SK-N-SH (cell line): ENCODE measurements around the gene C12orf60. TPM values are rescaled to one million over a fixed set of nuclear protein-coding genes. Genes with fewer than 3 reads are reported as not detected.

Source experiments
- CTCF ChIA-PET: fragments of 300-600, 350-600 bp; formaldehyde crosslinking; extraction: SDS; loops from one replicate; lab custom pipeline; 2021; lab: Yijun Ruan, JAX
- POLR2A ChIA-PET: fragments of 350-600 bp; sonication (Branson Sonifier 250); formaldehyde crosslinking; extraction: SDS; loops from one replicate; lab custom pipeline; 2020; ENCODE audit warnings: antibody characterized with exemption, inconsistent platforms; lab: Yijun Ruan, JAX
- DNase-seq: peaks from one replicate; pipeline ENCODE4 v3.0.0; 2012
- H2AFZ ChIP-seq: fragments of 200-600 bp; sonication (generic); 2 replicates; pipeline ENCODE4 v1.8.1; 2016; ENCODE audit warnings: antibody characterized with exemption, mild to moderate bottlenecking, low read depth
- H3F3A ChIP-seq: fragments of 200-600 bp; sonication (generic); replicated peaks from 2 replicates; pipeline ENCODE3; 2016; ENCODE audit warnings: antibody characterized with exemption, mild to moderate bottlenecking; ENCODE audit not compliant: insufficient read depth
- H3K27ac ChIP-seq, 2 experiments: fragments of 200-500 bp in 1 of 2; fragments of 200-600 bp in 1 of 2; sonication (Bioruptor generic) in 1 of 2; sonication (generic), shearing (Covaris generic) in 1 of 2; 2 replicates each; pipeline versions ENCODE4 v1.5.1 to v1.6.1; 2014 to 2016; ENCODE audit warnings: low read depth in 2 of 2, inconsistent platforms in 1 of 2, low read length in 1 of 2, mild to moderate bottlenecking in 1 of 2, mixed read lengths in 1 of 2
- H3K27me3 ChIP-seq: fragments of 200-600 bp; sonication (generic), shearing (Covaris generic); 2 replicates; pipeline ENCODE4 v1.6.1; 2016; ENCODE audit warnings: mixed run types; ENCODE audit not compliant: insufficient read depth
- H3K36me3 ChIP-seq, 2 experiments: fragments of 200-500 bp in 1 of 2; fragments of 200-600 bp in 1 of 2; sonication (Bioruptor generic) in 1 of 2; sonication (generic) in 1 of 2; replicated peaks in 1 of 2; 2 replicates each; pipeline versions ENCODE3 to v1.5.1; 2014 to 2016; ENCODE audit warnings: low read length in 1 of 2, mild to moderate bottlenecking in 1 of 2; ENCODE audit not compliant: insufficient read depth in 2 of 2, control insufficient read depth in 1 of 2
- H3K4me1 ChIP-seq, 2 experiments: fragments of 200-500 bp in 1 of 2; fragments of 200-600 bp in 1 of 2; sonication (Bioruptor generic) in 1 of 2; sonication (generic), shearing (Covaris generic) in 1 of 2; 2 replicates each; pipeline versions ENCODE4 v1.5.1 to v1.6.1; 2014 to 2016; ENCODE audit warnings: low read depth in 1 of 2, low read length in 1 of 2, mixed run types in 1 of 2; ENCODE audit not compliant: insufficient read depth in 2 of 2, control insufficient read depth in 1 of 2
- H3K4me2 ChIP-seq: fragments of 200-600 bp; sonication (generic), shearing (Covaris generic); 2 replicates; pipeline ENCODE4 v1.6.1; 2017; ENCODE audit warnings: mixed run types
- H3K4me3 ChIP-seq, 2 experiments: fragments of 200-500 bp in 1 of 2; fragments of 200-600 bp in 1 of 2; sonication (Bioruptor generic) in 1 of 2; sonication (generic), shearing (Covaris generic) in 1 of 2; 2 replicates each; pipeline versions ENCODE4 v1.5.1 to v1.8.1; 2014 to 2016; ENCODE audit warnings: low read depth in 2 of 2, inconsistent platforms in 1 of 2, low read length in 1 of 2, mild to moderate bottlenecking in 1 of 2, mixed read lengths in 1 of 2, moderate library complexity in 1 of 2
- H3K79me2 ChIP-seq: fragments of 200-600 bp; sonication (generic); 2 replicates; pipeline ENCODE4 v1.8.1; 2017; ENCODE audit warnings: mild to moderate bottlenecking; ENCODE audit not compliant: insufficient read depth
- H3K9ac ChIP-seq: fragments of 200-600 bp; sonication (generic); 2 replicates; pipeline ENCODE4 v1.6.1; 2017; ENCODE audit warnings: mixed run types
- H3K9me2 ChIP-seq: fragments of 200-600 bp; sonication (generic); 2 replicates; pipeline ENCODE4 v1.6.1; 2017; ENCODE audit warnings: mixed run types
- H3K9me3 ChIP-seq: fragments of 200-600 bp; sonication (generic); 2 replicates; pipeline ENCODE4 v1.6.1; 2017; ENCODE audit warnings: mixed run types, mild to moderate bottlenecking, moderate library complexity
- H4K20me1 ChIP-seq: fragments of 200-600 bp; sonication (generic); 2 replicates; pipeline ENCODE4 v1.6.1; 2017; ENCODE audit warnings: mild to moderate bottlenecking, mixed run types; ENCODE audit not compliant: insufficient read depth
- CHD2 ChIP-seq: fragments of 150-350 bp; IDR thresholded peaks from 2 replicates; pipeline ENCODE4 v1.6.1; 2018; ENCODE audit warnings: low read length; ENCODE audit not compliant: partially characterized antibody
- EZH2phosphoT487 ChIP-seq: fragments of 200-600 bp; sonication (generic); IDR thresholded peaks from 2 replicates; pipeline ENCODE4 v1.6.1; 2017; ENCODE audit warnings: low read depth, mixed run types, mild to moderate bottlenecking, antibody characterized with exemption, moderate library complexity, borderline replicate concordance
- FOSL2 ChIP-seq: IDR thresholded peaks from 2 replicates; pipeline ENCODE4 v1.4.0; 2012; ENCODE audit warnings: low read depth, mild to moderate bottlenecking, moderate library complexity, borderline replicate concordance
- FOXJ3 ChIP-seq: sonication (generic); formaldehyde crosslinking; IDR thresholded peaks from 2 replicates; pipeline ENCODE4 v1.5.1; 2020; ENCODE audit warnings: mild to moderate bottlenecking, missing genetic modification reagents
- GABPA ChIP-seq: IDR thresholded peaks from 2 replicates; pipeline ENCODE4 v1.4.0; 2012; ENCODE audit warnings: low read depth, mild to moderate bottlenecking
- GATA2 ChIP-seq: sonication (generic); formaldehyde crosslinking; IDR thresholded peaks from 2 replicates; pipeline ENCODE4 v1.5.0; 2020; ENCODE audit warnings: mild to moderate bottlenecking, missing genetic modification reagents
- JUND ChIP-seq: IDR thresholded peaks from 2 replicates; pipeline ENCODE4 v1.4.0; 2012
- MEF2A ChIP-seq: IDR thresholded peaks from 2 replicates; pipeline ENCODE4 v1.4.0; 2012; ENCODE audit warnings: low read depth, borderline replicate concordance
- MXI1 ChIP-seq: IDR thresholded peaks from 2 replicates; pipeline ENCODE4 v1.6.1; 2012; ENCODE audit warnings: mild to moderate bottlenecking, low read depth, low read length, improper control_type of control experiment
- POLR2AphosphoS5 ChIP-seq: IDR thresholded peaks from 2 replicates; pipeline ENCODE4 v1.6.1; 2012; ENCODE audit warnings: low read depth, low read length
- RAD21 ChIP-seq: IDR thresholded peaks from 2 replicates; pipeline ENCODE4 v1.6.1; 2012; ENCODE audit warnings: mild to moderate bottlenecking, low read length
- RCOR1 ChIP-seq: fragments of 150-350 bp; IDR thresholded peaks from 2 replicates; pipeline ENCODE4 v1.6.1; 2017; ENCODE audit warnings: antibody characterized with exemption, low read length
- RFX5 ChIP-seq: IDR thresholded peaks from 2 replicates; pipeline ENCODE4 v1.6.1; 2012; ENCODE audit warnings: mild to moderate bottlenecking, improper control_type of control experiment, low read length
- RXRA ChIP-seq: IDR thresholded peaks from 2 replicates; pipeline ENCODE4 v1.4.0; 2012; ENCODE audit warnings: low read depth, mild to moderate bottlenecking, borderline replicate concordance
- SMC3 ChIP-seq: IDR thresholded peaks from 2 replicates; pipeline ENCODE4 v1.6.1; 2012; ENCODE audit warnings: low read depth, low read length, improper control_type of control experiment
- TCF12 ChIP-seq: IDR thresholded peaks from 2 replicates; pipeline ENCODE4 v1.4.0; 2012
- YY1 ChIP-seq: IDR thresholded peaks from 2 replicates; pipeline ENCODE4 v1.4.0; 2012; ENCODE audit warnings: low read depth, mild to moderate bottlenecking
- WGBS: methylation state at CpG from one replicate; pipeline ENCODE4 v1.1.6; 2017; ENCODE audit warnings: low lambda C conversion rate; 5-methylcytosine and 5-hydroxymethylcytosine counted together
- polyA plus RNA-seq, 3 experiments: library from polyadenylated mRNA; depleted of rRNA; stranded (reverse); fragments of >200 nt; gene quantifications; 2 replicates each; pipeline ENCODE4 v1.2.3, GENCODE V29; 2012
- TF ChIP-seq, protein P1 (sequence below): fragments of 150-350 bp; IDR thresholded peaks from 2 replicates; pipeline ENCODE4 v1.6.1; 2016; ENCODE audit warnings: mild to moderate bottlenecking, low read depth, low read length
- TF ChIP-seq, protein P2 (sequence below): IDR thresholded peaks from 2 replicates; pipeline ENCODE4 v1.4.0; 2012; ENCODE audit warnings: low read depth, borderline replicate concordance
- TF ChIP-seq, protein P3 (sequence below): fragments of 150-350 bp; IDR thresholded peaks from 2 replicates; pipeline ENCODE4 v1.6.1; 2017; ENCODE audit warnings: antibody characterized with exemption, low read length, low read depth, borderline replicate concordance
- TF ChIP-seq, protein P4 (sequence below): IDR thresholded peaks from 2 replicates; pipeline ENCODE4 v1.4.0; 2012; ENCODE audit warnings: low read depth
- TF ChIP-seq, protein P5 (sequence below): fragments of 200-600 bp; sonication (generic); IDR thresholded peaks from 2 replicates; pipeline ENCODE4 v1.6.1; 2017; ENCODE audit warnings: antibody characterized with exemption, mild to moderate bottlenecking, moderate library complexity
- TF ChIP-seq, protein P6 (sequence below): IDR thresholded peaks from 2 replicates; pipeline ENCODE4; 2012

Gene C12orf60
- polyA plus RNA-seq, 1 of the 3 experiments (the other 2 are of a cell fraction): 0.87 TPM

DNA sequence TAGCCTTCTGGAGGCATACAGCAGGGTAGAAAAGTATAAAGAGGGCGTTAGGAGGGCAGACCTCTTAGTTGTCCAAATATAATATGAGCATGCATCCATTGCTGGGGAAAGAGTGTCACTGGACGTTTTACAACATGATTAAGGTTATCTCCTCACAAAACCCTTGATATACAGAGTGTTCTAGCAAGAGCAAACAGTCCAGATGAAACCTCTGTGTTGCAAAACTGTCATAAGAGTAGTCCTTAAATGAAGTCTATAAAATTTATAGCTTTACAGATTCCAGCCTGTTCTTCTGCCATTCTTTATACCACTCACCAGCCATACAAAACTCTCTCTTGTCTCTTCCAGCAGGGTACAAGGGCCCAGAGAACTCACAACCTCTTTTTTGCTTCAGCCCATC lies 21.9 kb upstream of the C12orf60 start:
- CTCF ChIA-PET: interaction anchor here (2.7 kb wide), 1 partner anchor 12 kb away, joined by 16 read pairs; a partner anchor contains a TSS
- POLR2A ChIA-PET: no interaction called here

DNA sequence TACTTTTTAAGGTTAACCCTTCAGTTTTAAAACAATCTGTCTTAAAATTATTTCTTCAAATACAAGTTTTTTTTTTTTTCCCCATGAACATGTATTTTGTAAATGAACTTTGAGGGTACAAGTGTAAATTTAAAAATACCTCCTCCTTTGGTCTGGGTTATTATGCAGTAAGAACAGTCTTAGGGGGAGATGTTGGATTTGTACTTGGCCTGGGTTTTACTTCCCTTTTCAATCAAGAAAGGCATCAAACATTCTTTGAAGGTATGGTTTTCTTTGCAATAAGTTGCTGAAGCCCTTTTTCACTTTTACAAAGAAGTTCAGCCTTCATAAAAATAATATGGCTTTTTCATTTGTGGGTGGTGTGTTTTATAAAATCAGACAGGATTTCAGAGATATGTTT lies 20.7 kb upstream of the C12orf60 start:
- Histone ChIP-seq H4K20me1 (no peaks in the 10 kb centered on the region), H3K4me3 (no peak overlapping the region), H3K4me2 (no peak overlapping the region), H2AFZ (no peak overlapping the region), H3K79me2 (no peaks in the 10 kb centered on the region), H3K4me1 (no peaks in the 10 kb centered on the region; a peak in 1 of 4 replicates), H3F3A (peaks cover 4% of the 10 kb centered on the region), H3K27me3 (no peaks in the 10 kb centered on the region), H3K9ac (no peak overlapping the region), H3K9me2 (no peaks in the 10 kb centered on the region), H3K36me3 (peaks cover 29 to 33% of the 10 kb centered on the region in 2 experiments), H3K9me3 (no peaks in the 10 kb centered on the region), H3K27ac (no peak overlapping the region)
- no peak for DNase-seq
- CTCF ChIA-PET: interaction anchor here (1.4 to 2.7 kb wide), 2 partner anchors 13 to 20 kb away, joined by 4 to 16 read pairs; partner anchors contain the start of genes C12orf60 and WBP11
- POLR2A ChIA-PET: no interaction called here
- TF ChIP-seq, protein P1, sequence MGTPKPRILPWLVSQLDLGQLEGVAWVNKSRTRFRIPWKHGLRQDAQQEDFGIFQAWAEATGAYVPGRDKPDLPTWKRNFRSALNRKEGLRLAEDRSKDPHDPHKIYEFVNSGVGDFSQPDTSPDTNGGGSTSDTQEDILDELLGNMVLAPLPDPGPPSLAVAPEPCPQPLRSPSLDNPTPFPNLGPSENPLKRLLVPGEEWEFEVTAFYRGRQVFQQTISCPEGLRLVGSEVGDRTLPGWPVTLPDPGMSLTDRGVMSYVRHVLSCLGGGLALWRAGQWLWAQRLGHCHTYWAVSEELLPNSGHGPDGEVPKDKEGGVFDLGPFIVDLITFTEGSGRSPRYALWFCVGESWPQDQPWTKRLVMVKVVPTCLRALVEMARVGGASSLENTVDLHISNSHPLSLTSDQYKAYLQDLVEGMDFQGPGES: no peak
- no peak for TF ChIP-seq EZH2phosphoT487
- no peak for TF ChIP-seq MXI1
- TF ChIP-seq, protein P2, sequence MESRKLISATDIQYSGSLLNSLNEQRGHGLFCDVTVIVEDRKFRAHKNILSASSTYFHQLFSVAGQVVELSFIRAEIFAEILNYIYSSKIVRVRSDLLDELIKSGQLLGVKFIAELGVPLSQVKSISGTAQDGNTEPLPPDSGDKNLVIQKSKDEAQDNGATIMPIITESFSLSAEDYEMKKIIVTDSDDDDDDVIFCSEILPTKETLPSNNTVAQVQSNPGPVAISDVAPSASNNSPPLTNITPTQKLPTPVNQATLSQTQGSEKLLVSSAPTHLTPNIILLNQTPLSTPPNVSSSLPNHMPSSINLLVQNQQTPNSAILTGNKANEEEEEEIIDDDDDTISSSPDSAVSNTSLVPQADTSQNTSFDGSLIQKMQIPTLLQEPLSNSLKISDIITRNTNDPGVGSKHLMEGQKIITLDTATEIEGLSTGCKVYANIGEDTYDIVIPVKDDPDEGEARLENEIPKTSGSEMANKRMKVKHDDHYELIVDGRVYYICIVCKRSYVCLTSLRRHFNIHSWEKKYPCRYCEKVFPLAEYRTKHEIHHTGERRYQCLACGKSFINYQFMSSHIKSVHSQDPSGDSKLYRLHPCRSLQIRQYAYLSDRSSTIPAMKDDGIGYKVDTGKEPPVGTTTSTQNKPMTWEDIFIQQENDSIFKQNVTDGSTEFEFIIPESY: no peak
- no peak for TF ChIP-seq RXRA
- TF ChIP-seq GABPA: no peak
- no peak for TF ChIP-seq FOSL2
- no peak for TF ChIP-seq YY1
- TF ChIP-seq JUND: no peak
- TF ChIP-seq RAD21: no peak

More for the DNA sequence above, 21.9 kb upstream of the C12orf60 start:
- H3K9ac ChIP-seq: no peak overlapping the region
- H3K27me3 ChIP-seq: no peaks in the 10 kb centered on the region
- no peaks in the 10 kb centered on the region for H3K9me2 ChIP-seq
- H3K9me3 ChIP-seq: no peaks in the 10 kb centered on the region
- H3F3A ChIP-seq: peaks cover 9% of the 10 kb centered on the region
- no peak overlapping the region for H2AFZ ChIP-seq
- no peaks in the 10 kb centered on the region; a peak in 1 of 4 replicates for H3K4me1 ChIP-seq
- DNase-seq: no peak
- H4K20me1 ChIP-seq: no peaks in the 10 kb centered on the region
- no peak overlapping the region for H3K27ac ChIP-seq
- no peak overlapping the region for H3K4me3 ChIP-seq
- H3K79me2 ChIP-seq: peaks cover 4% of the 10 kb centered on the region
- TF ChIP-seq RCOR1 (no peak), RAD21 (no peak), SMC3 (no peak), CHD2 (no peak), GATA2 (no peak), MEF2A (no peak), JUND (no peak), GABPA (no peak), RFX5 (no peak), TCF12 (no peak), POLR2AphosphoS5 (no peak), FOXJ3 (no peak)
- TF ChIP-seq, protein P3, sequence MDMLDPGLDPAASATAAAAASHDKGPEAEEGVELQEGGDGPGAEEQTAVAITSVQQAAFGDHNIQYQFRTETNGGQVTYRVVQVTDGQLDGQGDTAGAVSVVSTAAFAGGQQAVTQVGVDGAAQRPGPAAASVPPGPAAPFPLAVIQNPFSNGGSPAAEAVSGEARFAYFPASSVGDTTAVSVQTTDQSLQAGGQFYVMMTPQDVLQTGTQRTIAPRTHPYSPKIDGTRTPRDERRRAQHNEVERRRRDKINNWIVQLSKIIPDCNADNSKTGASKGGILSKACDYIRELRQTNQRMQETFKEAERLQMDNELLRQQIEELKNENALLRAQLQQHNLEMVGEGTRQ: no peak
- TF ChIP-seq, protein P4, sequence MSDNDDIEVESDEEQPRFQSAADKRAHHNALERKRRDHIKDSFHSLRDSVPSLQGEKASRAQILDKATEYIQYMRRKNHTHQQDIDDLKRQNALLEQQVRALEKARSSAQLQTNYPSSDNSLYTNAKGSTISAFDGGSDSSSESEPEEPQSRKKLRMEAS: no peak
- TF ChIP-seq, protein P5, sequence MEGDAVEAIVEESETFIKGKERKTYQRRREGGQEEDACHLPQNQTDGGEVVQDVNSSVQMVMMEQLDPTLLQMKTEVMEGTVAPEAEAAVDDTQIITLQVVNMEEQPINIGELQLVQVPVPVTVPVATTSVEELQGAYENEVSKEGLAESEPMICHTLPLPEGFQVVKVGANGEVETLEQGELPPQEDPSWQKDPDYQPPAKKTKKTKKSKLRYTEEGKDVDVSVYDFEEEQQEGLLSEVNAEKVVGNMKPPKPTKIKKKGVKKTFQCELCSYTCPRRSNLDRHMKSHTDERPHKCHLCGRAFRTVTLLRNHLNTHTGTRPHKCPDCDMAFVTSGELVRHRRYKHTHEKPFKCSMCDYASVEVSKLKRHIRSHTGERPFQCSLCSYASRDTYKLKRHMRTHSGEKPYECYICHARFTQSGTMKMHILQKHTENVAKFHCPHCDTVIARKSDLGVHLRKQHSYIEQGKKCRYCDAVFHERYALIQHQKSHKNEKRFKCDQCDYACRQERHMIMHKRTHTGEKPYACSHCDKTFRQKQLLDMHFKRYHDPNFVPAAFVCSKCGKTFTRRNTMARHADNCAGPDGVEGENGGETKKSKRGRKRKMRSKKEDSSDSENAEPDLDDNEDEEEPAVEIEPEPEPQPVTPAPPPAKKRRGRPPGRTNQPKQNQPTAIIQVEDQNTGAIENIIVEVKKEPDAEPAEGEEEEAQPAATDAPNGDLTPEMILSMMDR: no peak
- TF ChIP-seq, protein P6, sequence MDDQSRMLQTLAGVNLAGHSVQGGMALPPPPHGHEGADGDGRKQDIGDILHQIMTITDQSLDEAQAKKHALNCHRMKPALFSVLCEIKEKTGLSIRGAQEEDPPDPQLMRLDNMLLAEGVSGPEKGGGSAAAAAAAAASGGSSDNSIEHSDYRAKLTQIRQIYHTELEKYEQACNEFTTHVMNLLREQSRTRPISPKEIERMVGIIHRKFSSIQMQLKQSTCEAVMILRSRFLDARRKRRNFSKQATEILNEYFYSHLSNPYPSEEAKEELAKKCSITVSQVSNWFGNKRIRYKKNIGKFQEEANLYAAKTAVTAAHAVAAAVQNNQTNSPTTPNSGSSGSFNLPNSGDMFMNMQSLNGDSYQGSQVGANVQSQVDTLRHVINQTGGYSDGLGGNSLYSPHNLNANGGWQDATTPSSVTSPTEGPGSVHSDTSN: no peak
- 66% methylated on average over 2 of the region's 2 CpGs for WGBS
- peaks cover 19 to 21% of the 10 kb centered on the region in 2 experiments for H3K36me3 ChIP-seq
- H3K4me2 ChIP-seq: no peak overlapping the region
